GM12878 (cell line): Measurements from ENCODE around the gene USP47. TPM values are rescaled to one million over a fixed set of nuclear protein-coding genes. Genes with fewer than 3 reads are reported as not detected.

Source experiments
- ATAC-seq: fragments of 200-7000 bp; cut with Tn5 transposase; 3 replicates; pipeline ENCODE4 v1.9.1; 2020; ENCODE audit warnings: mild to moderate bottlenecking, moderate library complexity
- BruUV-seq: library from RNA; stranded (reverse); fragments of 400-500 nt; replicated peaks from 2 replicates; lab custom pipeline; 2021; lab: Mats Ljungman, UMichigan
- CTCF ChIA-PET: fragments of 300-600 bp; sonication (Branson Sonifier 250); formaldehyde crosslinking; extraction: SDS; loops from one replicate; lab custom pipeline; 2021; ENCODE audit warnings: inconsistent platforms; lab: Yijun Ruan, JAX
- POLR2A ChIA-PET: fragments of 350-600 bp; formaldehyde crosslinking; extraction: SDS; loops from one replicate; lab custom pipeline; 2021; ENCODE audit warnings: inconsistent platforms; lab: Charles Lee
- RAD21 ChIA-PET: fragments of 300-600 bp; sonication (Branson Sonifier 250); formaldehyde crosslinking; loops from one replicate; lab custom pipeline; 2023; ENCODE audit warnings: antibody characterized with exemption; ENCODE audit not compliant: unreplicated experiment; lab: Charles Lee
- SMC1A ChIA-PET: fragments of 300-600 bp; sonication (Branson Sonifier 250); formaldehyde crosslinking; loops from one replicate; lab custom pipeline; 2023; ENCODE audit not compliant: unreplicated experiment, uncharacterized antibody; lab: Charles Lee
- DNase-seq: peaks from one replicate; pipeline ENCODE4 v3.0.0-alpha.2; 2011; ENCODE audit warnings: low read depth, low spot score
- FAIRE-seq: peaks from 3 replicates; lab custom pipeline; 2011; peaks lifted over from hg19 to GRCh38; lab: Jason Lieb, UNC
- H2AFZ ChIP-seq: 2 replicates; pipeline ENCODE4 v1.6.0; 2011; ENCODE audit warnings: low read depth, low read length, control low read depth; ENCODE audit not compliant: control insufficient read depth
- H3K27ac ChIP-seq: 2 replicates; pipeline ENCODE4 v1.5.1; 2011; ENCODE audit warnings: control low read depth; ENCODE audit not compliant: control insufficient read depth, insufficient read depth
- H3K27me3 ChIP-seq, 2 experiments: replicated peaks in 1 of 2; 2 replicates each; pipeline versions ENCODE4 v1.6.0 to v1.6.1; 2011; ENCODE audit warnings: low read length in 1 of 2; ENCODE audit not compliant: control insufficient read depth in 2 of 2, insufficient read depth in 2 of 2
- H3K36me3 ChIP-seq, 2 experiments: 2 replicates each; pipeline ENCODE4 v1.5.1; 2011; ENCODE audit warnings: low read length in 1 of 2; ENCODE audit not compliant: control insufficient read depth in 2 of 2, insufficient read depth in 2 of 2
- H3K4me1 ChIP-seq: 2 replicates; pipeline ENCODE4 v1.6.1; 2011; ENCODE audit warnings: mild to moderate bottlenecking, low read length, moderate library complexity, mixed read lengths; ENCODE audit not compliant: control insufficient read depth, insufficient read depth
- H3K4me2 ChIP-seq: 2 replicates; pipeline ENCODE4 v1.6.0; 2011; ENCODE audit warnings: control low read depth; ENCODE audit not compliant: control insufficient read depth, insufficient read depth
- H3K4me3 ChIP-seq: fragments of 200-600 bp; sonication (generic); 2 replicates; pipeline ENCODE4 v1.5.1; 2016
- H3K79me2 ChIP-seq: 2 replicates; pipeline ENCODE4 v1.6.0; 2011; ENCODE audit warnings: low read length; ENCODE audit not compliant: control insufficient read depth, insufficient read depth
- H3K9ac ChIP-seq: 2 replicates; pipeline ENCODE4 v1.8.0; 2011; ENCODE audit warnings: low read length, control low read depth, mixed read lengths; ENCODE audit not compliant: control insufficient read depth, insufficient read depth
- H3K9me3 ChIP-seq: replicated peaks from 3 replicates; pipeline ENCODE4 v1.5.1; 2011; ENCODE audit warnings: mild to moderate bottlenecking, low read length; ENCODE audit not compliant: control insufficient read depth, insufficient read depth
- H4K20me1 ChIP-seq: 2 replicates; pipeline ENCODE4 v1.6.0; 2011; ENCODE audit not compliant: control insufficient read depth, insufficient read depth
- CHD2 ChIP-seq: IDR thresholded peaks from 2 replicates; pipeline ENCODE4 v1.6.1; 2011; ENCODE audit warnings: low read depth, low read length, improper control_type of control experiment, borderline replicate concordance
- PML ChIP-seq: IDR thresholded peaks from 2 replicates; pipeline ENCODE4 v1.6.1; 2012; ENCODE audit warnings: low read length, inconsistent platforms
- SMAD5 ChIP-seq: IDR thresholded peaks from 2 replicates; pipeline ENCODE4 v1.6.1; 2016; ENCODE audit warnings: antibody characterized with exemption, low read depth
- SMARCA5 ChIP-seq: fragments of 450-650 bp; IDR thresholded peaks from 2 replicates; pipeline ENCODE4 v1.6.1; 2017; ENCODE audit warnings: mild to moderate bottlenecking
- ZSCAN29 ChIP-seq: fragments of 450-650 bp; IDR thresholded peaks from 2 replicates; pipeline ENCODE4 v1.6.1; 2017; ENCODE audit warnings: mild to moderate bottlenecking, moderate library complexity
- WGBS: methylation state at CpG from one replicate; pipeline ENCODE4 v1.1.6; 2016; ENCODE audit warnings: low lambda C conversion rate; ENCODE audit not compliant: insufficient replicate concordance, insufficient coverage; ENCODE audit errors: missing lambda C conversion rate; 5-methylcytosine and 5-hydroxymethylcytosine counted together
- in situ Hi-C: fragments of 300-500 bp; cut with MboI; formaldehyde crosslinking; loops from 9 replicates; pipeline ENCODE4 v1.14.3; 2018; ENCODE audit warnings: mixed read lengths
- intact Hi-C: fragments of 100-400 bp; cut with micrococcal nuclease; formaldehyde crosslinking; loops from one replicate; pipeline ENCODE4 v1.14.2; 2022; ENCODE audit not compliant: unreplicated experiment
- polyA plus RNA-seq, 11 experiments: library from polyadenylated mRNA; depleted of rRNA in 4 of 11; unstranded in 6 of 11; stranded (reverse) in 5 of 11; fragments of >200 nt; fragmentation: Nextera tagmentation in 4 of 11; fragmentation: Illumina TruSeq in 1 of 11; extraction: Ambion mirVana in 4 of 11; extraction: Trizol in 1 of 11; gene quantifications; 1 replicate in 1 of 11; 2 replicates in 10 of 11; pipeline versions ENCODE4 v1.2.1 to v1.2.3, GENCODE V29; 2011 to 2016; ENCODE audit warnings: inconsistent platforms in 2 of 11, missing spikeins in 2 of 11, low read depth in 1 of 11
- total RNA-seq, 4 experiments: library from RNA; depleted of rRNA in 3 of 4; stranded (reverse); fragments of >200 nt in 3 of 4; fragmentation: Illumina TruSeq in 1 of 4; extraction: Trizol in 1 of 4; gene quantifications; 2 replicates each; pipeline versions ENCODE4 v1.2.1 to v1.2.3, GENCODE V29; 2013 to 2021
- TF ChIP-seq, protein P1 (sequence below): fragments of 450-650 bp; IDR thresholded peaks from 2 replicates; pipeline ENCODE4 v1.6.1; 2017; ENCODE audit warnings: antibody characterized with exemption, mild to moderate bottlenecking, moderate library complexity

USP47 gene
- total and polyA plus RNA-seq, 10 of the 15 experiments (the other 5 are each of a cell fraction or from before 2014, with no cell fraction given), result 13.9 to 54.0 (median 31.6) TPM

DNA sequence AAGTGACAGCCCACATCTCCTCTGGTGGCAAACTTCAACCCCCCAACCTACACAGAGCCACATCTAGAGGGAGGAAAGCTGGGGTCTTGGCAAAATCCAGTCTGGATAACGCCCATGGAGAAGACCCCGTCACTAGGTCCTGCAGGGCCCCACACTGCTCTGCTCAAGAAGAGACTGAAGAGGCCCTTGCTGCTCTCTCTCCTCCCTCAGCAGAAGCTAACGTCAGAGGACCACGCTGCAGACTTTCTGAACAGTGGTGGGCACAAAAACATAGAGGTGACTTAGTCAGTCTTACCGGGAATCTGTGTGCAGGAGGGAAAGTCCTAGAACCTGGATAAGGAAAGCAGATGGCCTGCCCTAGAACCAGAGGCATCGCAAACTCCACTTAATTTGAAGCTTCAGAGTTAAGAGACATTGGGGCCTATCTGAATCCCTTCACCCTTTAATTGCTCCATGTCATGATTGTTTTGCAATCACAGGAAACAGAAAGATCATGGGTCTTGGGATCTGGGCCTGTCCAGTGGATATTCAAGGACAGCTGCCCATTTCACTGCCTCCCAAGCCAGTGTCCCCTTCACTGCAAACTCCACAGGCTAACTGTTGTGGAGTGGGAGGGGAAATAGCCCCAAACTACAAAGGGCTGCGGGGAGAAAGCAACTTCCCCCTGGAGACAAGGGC, 164.9 kb downstream of the USP47 start:
- POLR2A ChIA-PET, result no interaction called here
- ATAC-seq, result no peak
- no TSS peak for BruUV-seq
- H4K20me1 ChIP-seq, result no peaks in the 10 kb centered on the region
- 30% methylated on average over 7 of the region's 7 CpGs for WGBS
- CTCF ChIA-PET, result interaction anchor here (1.4 kb wide), 1 partner anchor 37 kb away, joined by 4 read pairs; no protein-coding TSS in a partner anchor
- TF ChIP-seq PML (no peak), ZSCAN29 (no peak), SMAD5 (no peak), CHD2 (no peak), SMARCA5 (no peak)
- TF ChIP-seq, protein P1, sequence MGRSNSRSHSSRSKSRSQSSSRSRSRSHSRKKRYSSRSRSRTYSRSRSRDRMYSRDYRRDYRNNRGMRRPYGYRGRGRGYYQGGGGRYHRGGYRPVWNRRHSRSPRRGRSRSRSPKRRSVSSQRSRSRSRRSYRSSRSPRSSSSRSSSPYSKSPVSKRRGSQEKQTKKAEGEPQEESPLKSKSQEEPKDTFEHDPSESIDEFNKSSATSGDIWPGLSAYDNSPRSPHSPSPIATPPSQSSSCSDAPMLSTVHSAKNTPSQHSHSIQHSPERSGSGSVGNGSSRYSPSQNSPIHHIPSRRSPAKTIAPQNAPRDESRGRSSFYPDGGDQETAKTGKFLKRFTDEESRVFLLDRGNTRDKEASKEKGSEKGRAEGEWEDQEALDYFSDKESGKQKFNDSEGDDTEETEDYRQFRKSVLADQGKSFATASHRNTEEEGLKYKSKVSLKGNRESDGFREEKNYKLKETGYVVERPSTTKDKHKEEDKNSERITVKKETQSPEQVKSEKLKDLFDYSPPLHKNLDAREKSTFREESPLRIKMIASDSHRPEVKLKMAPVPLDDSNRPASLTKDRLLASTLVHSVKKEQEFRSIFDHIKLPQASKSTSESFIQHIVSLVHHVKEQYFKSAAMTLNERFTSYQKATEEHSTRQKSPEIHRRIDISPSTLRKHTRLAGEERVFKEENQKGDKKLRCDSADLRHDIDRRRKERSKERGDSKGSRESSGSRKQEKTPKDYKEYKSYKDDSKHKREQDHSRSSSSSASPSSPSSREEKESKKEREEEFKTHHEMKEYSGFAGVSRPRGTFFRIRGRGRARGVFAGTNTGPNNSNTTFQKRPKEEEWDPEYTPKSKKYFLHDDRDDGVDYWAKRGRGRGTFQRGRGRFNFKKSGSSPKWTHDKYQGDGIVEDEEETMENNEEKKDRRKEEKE, result no peak
- TF ChIP-seq, all 136 proteins: peak for 0
- RAD21 ChIA-PET, result no interaction called here
- FAIRE-seq, result no peak
- Histone ChIP-seq H2AFZ (no peak overlapping the region), H3K9me3 (no peaks in the 10 kb centered on the region), H3K36me3 (no peaks in the 10 kb centered on the region), H3K4me3 (no peak overlapping the region), H3K79me2 (no peaks in the 10 kb centered on the region), H3K4me1 (no peaks in the 10 kb centered on the region), H3K27me3 (peaks cover 2 to 12% of the 10 kb centered on the region in 2 experiments), H3K27ac (no peak overlapping the region), H3K9ac (no peak overlapping the region), H3K4me2 (no peak overlapping the region)
- intact Hi-C loops, result no loop called here
- in situ Hi-C loops, result no loop called here
- no peak for DNase-seq
- SMC1A ChIA-PET, result interaction anchor here (1.3 kb wide), 1 partner anchor 11 kb away, joined by 4 read pairs; no protein-coding TSS in a partner anchor
